Posterior cingulate gyrus (tissue), 11 donors: Measurements from ENCODE around the gene NNAT.
"Not testable (repeated sequence)": the region's sequence is repeated elsewhere in the genome, so short reads cannot be mapped to it uniquely, and the experiment has no call there.

ENCODE experiments used
- DNase-seq, 10 donors: peaks; one replicate each; pipeline versions ENCODE4 v3.0.0 to v3.0.0-alpha.2; 2020 to 2021; ENCODE audit warnings: mixed read lengths in 3 of 10
- intact Hi-C: fragments of 100-400 bp; cut with DNase I; formaldehyde crosslinking; loops from one replicate; pipeline ENCODE4 v1.15.1; 2023

NNAT gene

GRCh38 chr20:37535443-37536132, 14.5 kb downstream of the NNAT start:
- intact Hi-C loops: loop anchor here (2.0 kb wide), 1 partner anchor 333 kb away; no protein-coding TSS in a partner anchor
- no peak for DNase-seq

- no peak for DNase-seq
- intact Hi-C loops: no loop called here
Observed at GRCh38 chr20:37537505-37537904, 16.5 kb downstream of the NNAT start.

GRCh38 chr20:37538003-37538402, 17.0 kb downstream of the NNAT start:
- intact Hi-C loops: no loop called here

GRCh38 chr20:37539424-37539823, 18.4 kb downstream of the NNAT start:
- DNase-seq: no peak
- intact Hi-C loops: no loop called here

More at GRCh38 chr20:37538003-37538402, 17.0 kb downstream of the NNAT start:
- DNase-seq: peak in 7 of 10 donors; percentile 32 to 88 (median 68)

GRCh38 chr20:37540001-37540400, 19.0 kb downstream of the NNAT start:
- intact Hi-C loops: no loop called here
- DNase-seq: no peak

GRCh38 chr20:37540838-37541237, 19.8 kb downstream of the NNAT start:
- DNase-seq, intact Hi-C loops: not testable (repeated sequence)

- intact Hi-C loops: no loop called here
- no peak for DNase-seq
Observed at GRCh38 chr20:37541326-37541725, 20.3 kb downstream of the NNAT start.

GRCh38 chr20:37542281-37542680, 21.2 kb downstream of the NNAT start:
- intact Hi-C loops: no loop called here
- no peak for DNase-seq

GRCh38 chr20:37543828-37544227, 22.8 kb downstream of the NNAT start:
- intact Hi-C loops: no loop called here
- no peak for DNase-seq

GRCh38 chr20:37544386-37544785, 23.3 kb downstream of the NNAT start:
- DNase-seq: no peak
- intact Hi-C loops: no loop called here

GRCh38 chr20:37545516-37545915, 24.5 kb downstream of the NNAT start:
- DNase-seq: no peak
- intact Hi-C loops: no loop called here

GRCh38 chr20:37547912-37548311, 26.9 kb downstream of the NNAT start:
- DNase-seq: no peak
- intact Hi-C loops: no loop called here

GRCh38 chr20:37550101-37550920, 29.3 kb downstream of the NNAT start:
- DNase-seq, intact Hi-C loops: not testable (repeated sequence)

GRCh38 chr20:37551660-37552059, 30.6 kb downstream of the NNAT start:
- DNase-seq, intact Hi-C loops: not testable (repeated sequence)

GRCh38 chr20:37552415-37552814, 31.4 kb downstream of the NNAT start:
- intact Hi-C loops: no loop called here
- DNase-seq: no peak

- intact Hi-C loops, DNase-seq: not testable (repeated sequence)
Observed at GRCh38 chr20:37554721-37555298, 33.8 kb downstream of the NNAT start.

GRCh38 chr20:37556538-37556937, 35.5 kb downstream of the NNAT start:
- no peak for DNase-seq

GRCh38 chr20:37558306-37558705, 37.3 kb downstream of the NNAT start:
- intact Hi-C loops: no loop called here
- peak in 1 of 10 donors; percentile 60 for DNase-seq

More at GRCh38 chr20:37556538-37556937, 35.5 kb downstream of the NNAT start:
- intact Hi-C loops: no loop called here

- DNase-seq: no peak
- intact Hi-C loops: no loop called here
Observed at GRCh38 chr20:37558779-37559178, 37.7 kb downstream of the NNAT start.

GRCh38 chr20:37559312-37560027, 38.4 kb downstream of the NNAT start:
- intact Hi-C loops: no loop called here
- DNase-seq: no peak

GRCh38 chr20:37560629-37561028, 39.6 kb downstream of the NNAT start:
- no peak for DNase-seq
- intact Hi-C loops: no loop called here
